ENCODE results near the gene CYP4F11.
"Not testable (repeated sequence)": the region's sequence is repeated elsewhere in the genome, so short reads cannot be mapped to it uniquely, and the experiment has no call there.

Gene CYP4F11

DNA sequence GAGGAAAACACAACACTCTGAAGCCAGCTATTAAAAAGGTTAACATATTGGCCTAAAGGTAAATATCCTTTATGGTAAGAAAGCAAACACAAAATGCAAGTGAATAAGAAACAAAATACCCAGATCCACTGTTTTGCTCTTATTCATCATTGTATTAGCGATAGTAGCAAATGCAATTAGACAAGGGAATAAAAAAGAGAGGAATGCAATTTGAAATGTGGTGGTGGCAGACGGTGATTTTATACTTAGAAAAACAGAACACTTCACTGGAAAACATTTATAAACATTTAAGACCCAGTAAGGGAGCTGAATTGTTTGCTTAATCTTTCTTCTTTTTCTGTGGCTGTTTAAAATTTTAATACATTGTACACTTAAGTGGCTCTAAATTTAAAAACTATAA, 19.2 kb downstream of the CYP4F11 start:
- Histone ChIP-seq H3K4me3 (ENCODE audit: low read depth in 1 of 2, low read length in 2 of 2) (no peak overlapping the region), H3K27me3 (ENCODE audit: low read depth, low read length) (no peaks in the 10 kb centered on the region), H3K9me3 (ENCODE audit: control insufficient read depth in 1 of 2, low read length in 2 of 2) (peaks cover 9 to 19% of the 10 kb centered on the region in 2 donors), H3K4me1 (ENCODE audit: control insufficient read depth in 1 of 2, insufficient read depth in 2 of 2, low read length in 2 of 2) (peaks cover 0 to 4% of the 10 kb centered on the region in 2 donors), H3K36me3 (ENCODE audit: control insufficient read depth in 1 of 2, insufficient read depth in 2 of 2, low read length in 2 of 2) (no peaks in the 10 kb centered on the region), H3K27ac (ENCODE audit: low read length) (no peak overlapping the region)

DNA sequence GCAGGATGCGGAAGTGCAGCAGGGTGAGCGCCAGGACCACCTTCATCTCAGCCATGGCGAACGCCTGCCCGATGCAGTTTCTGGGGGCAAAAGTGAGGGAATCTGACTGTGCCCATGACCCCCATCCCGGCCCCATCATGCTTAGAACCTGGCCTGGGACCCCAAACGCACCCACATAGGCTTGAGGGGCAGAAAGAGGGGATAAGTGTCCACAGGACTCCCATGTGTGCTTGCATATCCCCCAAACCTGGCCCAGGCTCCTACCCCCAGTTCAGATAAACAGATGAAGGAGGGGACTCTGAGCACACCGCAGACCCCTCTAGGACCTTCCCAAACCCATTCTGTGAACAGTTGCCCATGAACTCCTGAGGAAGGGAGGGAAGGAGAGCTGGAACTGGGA, 20.5 kb downstream of the CYP4F11 start:
- Histone ChIP-seq H3K27ac (ENCODE audit: low read length) (no peak overlapping the region), H3K9me3 (ENCODE audit: control insufficient read depth in 1 of 2, low read length in 2 of 2) (peaks cover 9 to 19% of the 10 kb centered on the region in 2 donors), H3K4me3 (ENCODE audit: low read depth in 1 of 2, low read length in 2 of 2) (no peak overlapping the region), H3K36me3 (ENCODE audit: control insufficient read depth in 1 of 2, insufficient read depth in 2 of 2, low read length in 2 of 2) (no peaks in the 10 kb centered on the region), H3K27me3 (ENCODE audit: low read depth, low read length) (no peaks in the 10 kb centered on the region), H3K4me1 (ENCODE audit: control insufficient read depth in 1 of 2, insufficient read depth in 2 of 2, low read length in 2 of 2) (peaks cover 0 to 4% of the 10 kb centered on the region in 2 donors)

DNA sequence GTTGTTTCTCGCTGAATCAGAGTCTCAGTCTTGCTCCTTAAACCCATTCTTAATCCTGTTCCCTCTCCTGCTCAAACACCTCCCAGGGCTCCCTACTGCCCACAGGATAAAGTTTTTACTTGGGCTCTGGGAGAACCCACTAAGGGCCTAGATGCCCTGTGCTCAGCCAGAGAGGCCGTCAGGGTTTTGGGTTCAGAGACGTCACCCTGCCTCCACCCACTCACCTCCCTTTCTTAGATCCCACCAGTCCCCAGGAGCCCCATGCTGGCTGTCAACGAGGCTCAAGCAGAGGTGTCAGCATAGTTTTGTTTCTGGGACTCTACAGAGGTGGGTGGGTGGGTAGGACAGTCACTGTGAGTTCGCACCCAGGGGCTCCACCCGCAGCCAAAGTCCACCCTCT, 20.9 kb downstream of the CYP4F11 start:
- H3K4me3 ChIP-seq (ENCODE audit: low read depth in 1 of 2, low read length in 2 of 2), result no peak overlapping the region
- no peaks in the 10 kb centered on the region for H3K27me3 ChIP-seq (ENCODE audit: low read depth, low read length)
- H3K36me3 ChIP-seq (ENCODE audit: control insufficient read depth in 1 of 2, insufficient read depth in 2 of 2, low read length in 2 of 2), result no peaks in the 10 kb centered on the region
- peaks cover 0 to 4% of the 10 kb centered on the region in 2 donors for H3K4me1 ChIP-seq (ENCODE audit: control insufficient read depth in 1 of 2, insufficient read depth in 2 of 2, low read length in 2 of 2)
- no peak overlapping the region for H3K27ac ChIP-seq (ENCODE audit: low read length)
- peaks cover 9 to 19% of the 10 kb centered on the region in 2 donors for H3K9me3 ChIP-seq (ENCODE audit: control insufficient read depth in 1 of 2, low read length in 2 of 2)

DNA sequence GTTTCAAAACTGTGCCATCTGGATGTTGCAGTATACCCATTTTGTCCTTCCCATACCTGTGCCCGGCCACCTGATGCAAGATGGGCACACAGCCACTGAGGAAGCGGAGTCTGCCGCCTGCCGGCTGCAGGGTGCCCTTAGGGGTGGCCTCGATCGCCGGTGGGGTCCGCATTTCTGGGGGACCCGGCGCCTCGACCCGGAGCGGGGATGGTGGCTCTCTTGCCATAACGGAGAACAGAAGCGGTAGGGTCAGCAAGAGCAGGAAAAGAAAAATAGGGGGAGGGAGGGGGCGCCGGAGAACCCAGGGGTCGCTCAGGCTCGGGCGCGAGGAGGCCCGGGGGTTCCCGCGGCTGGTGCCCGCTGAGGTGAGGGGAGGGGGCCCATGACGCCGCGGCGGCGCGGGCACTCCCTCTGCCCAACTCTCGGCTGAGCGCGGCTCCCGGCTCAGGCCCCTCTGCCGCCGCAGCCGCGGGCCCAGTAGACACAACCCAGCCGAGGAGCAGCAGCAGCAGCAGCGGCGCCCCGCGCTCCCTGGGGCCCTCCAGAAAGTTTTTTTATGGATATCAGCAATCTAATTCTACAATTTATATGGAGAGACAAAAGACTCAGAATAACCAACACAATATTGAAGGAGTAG, 22.6 kb downstream of the CYP4F11 start:
- Histone ChIP-seq H3K27me3 (ENCODE audit: low read depth, low read length) (no peaks in the 10 kb centered on the region), H3K36me3 (ENCODE audit: control insufficient read depth in 1 of 2, insufficient read depth in 2 of 2, low read length in 2 of 2) (no peaks in the 10 kb centered on the region), H3K4me1 (ENCODE audit: control insufficient read depth in 1 of 2, insufficient read depth in 2 of 2, low read length in 2 of 2) (peaks cover 0 to 4% of the 10 kb centered on the region in 2 donors), H3K4me3 (ENCODE audit: low read depth in 1 of 2, low read length in 2 of 2) (no peak overlapping the region), H3K27ac (ENCODE audit: low read length) (no peak overlapping the region), H3K9me3 (ENCODE audit: control insufficient read depth in 1 of 2, low read length in 2 of 2) (peaks cover 9 to 15% of the 10 kb centered on the region in 2 donors)

DNA sequence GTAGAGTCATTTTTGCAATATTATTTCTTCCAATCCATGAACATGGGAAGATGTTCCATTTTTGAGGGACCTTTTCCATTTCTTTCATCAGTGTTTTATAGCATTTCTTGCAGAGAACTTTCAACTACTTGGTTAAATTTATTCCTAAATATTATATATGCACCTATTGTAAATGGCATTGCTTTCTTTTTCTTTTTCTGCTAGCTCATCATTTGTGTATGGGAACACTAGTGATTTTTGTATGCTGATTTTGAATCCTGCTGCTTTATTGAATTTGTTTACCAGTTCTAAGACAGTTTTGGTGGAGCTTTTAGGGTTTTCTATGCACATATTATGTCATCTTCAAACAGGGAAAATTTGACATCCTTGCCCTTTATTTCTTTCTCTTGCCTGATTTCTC, 29.3 kb downstream of the CYP4F11 start:
- Histone ChIP-seq H3K4me1 (ENCODE audit: control insufficient read depth in 1 of 2, insufficient read depth in 2 of 2, low read length in 2 of 2) (no peaks in the 10 kb centered on the region), H3K4me3 (ENCODE audit: low read depth in 1 of 2, low read length in 2 of 2) (no peak overlapping the region), H3K36me3 (ENCODE audit: control insufficient read depth in 1 of 2, insufficient read depth in 2 of 2, low read length in 2 of 2) (no peaks in the 10 kb centered on the region), H3K9me3 (ENCODE audit: control insufficient read depth in 1 of 2, low read length in 2 of 2) (peaks cover 0 to 3% of the 10 kb centered on the region in 2 donors), H3K27me3 (ENCODE audit: low read depth, low read length) (no peaks in the 10 kb centered on the region), H3K27ac (ENCODE audit: low read length) (no peak overlapping the region)

DNA sequence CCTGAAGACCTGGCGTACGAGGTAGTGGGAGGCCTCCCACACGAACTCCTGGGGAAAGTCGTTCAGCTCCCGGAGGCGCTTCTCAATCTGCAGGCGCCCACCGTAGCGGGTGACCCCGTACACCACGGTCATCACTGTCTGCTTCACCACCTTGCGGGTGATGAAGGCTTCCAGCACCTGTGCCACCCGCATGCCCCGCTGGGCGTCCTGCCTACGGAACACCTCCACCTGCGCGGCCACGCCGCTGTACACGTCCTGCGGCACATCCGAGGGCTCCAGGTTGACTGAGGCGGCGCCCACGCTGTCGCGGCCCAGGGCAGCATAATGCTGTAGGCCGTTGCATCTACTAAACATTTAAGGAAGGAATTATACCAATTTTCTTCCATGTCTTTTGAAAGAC, 31.4 kb downstream of the CYP4F11 start:
- H3K27me3 ChIP-seq (ENCODE audit: low read depth, low read length); H3K27ac ChIP-seq (ENCODE audit: low read length); H3K4me1 ChIP-seq (ENCODE audit: control insufficient read depth in 1 of 2, insufficient read depth in 2 of 2, low read length in 2 of 2); H3K4me3 ChIP-seq (ENCODE audit: low read depth in 1 of 2, low read length in 2 of 2); H3K9me3 ChIP-seq (ENCODE audit: control insufficient read depth in 1 of 2, low read length in 2 of 2); H3K36me3 ChIP-seq (ENCODE audit: control insufficient read depth in 1 of 2, insufficient read depth in 2 of 2, low read length in 2 of 2): not testable (repeated sequence)

DNA sequence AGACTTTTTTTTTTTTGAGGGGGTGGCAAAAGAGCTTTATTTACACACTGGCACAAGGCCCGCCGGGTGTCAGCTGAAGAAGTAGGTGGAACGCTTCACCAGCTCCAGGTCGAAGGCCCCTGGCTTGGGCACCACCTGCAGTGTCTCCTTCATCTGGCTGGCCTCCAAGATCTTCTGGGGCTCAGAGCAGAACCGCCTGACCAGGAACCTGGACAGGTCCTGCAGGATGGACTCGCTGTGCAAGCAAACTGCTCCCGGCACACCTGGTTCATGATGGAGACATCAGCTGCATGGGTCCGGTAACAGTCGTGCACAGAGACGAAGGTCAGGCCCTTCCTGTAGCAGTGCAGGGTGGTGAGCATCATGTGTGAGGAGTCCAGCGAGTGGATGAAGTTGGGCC, 32.1 kb downstream of the CYP4F11 start:
- H3K27me3 ChIP-seq (ENCODE audit: low read depth, low read length), result no peaks in the 10 kb centered on the region
- H3K4me1 ChIP-seq (ENCODE audit: control insufficient read depth in 1 of 2, insufficient read depth in 2 of 2, low read length in 2 of 2), result no peaks in the 10 kb centered on the region
- H3K36me3 ChIP-seq (ENCODE audit: control insufficient read depth in 1 of 2, insufficient read depth in 2 of 2, low read length in 2 of 2), result no peaks in the 10 kb centered on the region
- H3K27ac ChIP-seq (ENCODE audit: low read length), result no peak overlapping the region
- no peak overlapping the region for H3K4me3 ChIP-seq (ENCODE audit: low read depth in 1 of 2, low read length in 2 of 2)
- H3K9me3 ChIP-seq (ENCODE audit: control insufficient read depth in 1 of 2, low read length in 2 of 2), result peaks cover 0 to 3% of the 10 kb centered on the region in 2 donors

DNA sequence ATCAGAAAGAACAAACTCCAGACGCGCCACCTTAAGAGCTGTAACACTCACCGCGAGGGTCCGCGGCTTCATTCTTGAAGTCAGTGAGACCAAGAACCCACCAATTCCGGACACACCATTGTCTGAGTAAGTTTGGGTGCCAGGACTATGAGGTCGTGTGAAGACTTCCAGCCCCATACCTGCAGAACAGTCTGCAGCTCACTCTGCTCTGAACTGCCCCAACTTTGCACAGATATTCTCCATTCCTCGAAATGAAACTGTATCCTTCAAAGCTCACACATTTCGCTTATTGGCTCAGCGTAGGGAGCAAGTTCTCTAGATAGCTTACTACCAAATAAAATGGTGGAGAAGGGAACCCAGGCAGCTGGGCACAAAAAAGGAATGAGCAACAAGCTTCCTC, 33.8 kb downstream of the CYP4F11 start:
- no peaks in the 10 kb centered on the region for H3K27me3 ChIP-seq (ENCODE audit: low read depth, low read length)
- H3K9me3 ChIP-seq (ENCODE audit: control insufficient read depth in 1 of 2, low read length in 2 of 2), result peaks cover 0 to 3% of the 10 kb centered on the region in 2 donors
- no peak overlapping the region for H3K4me3 ChIP-seq (ENCODE audit: low read depth in 1 of 2, low read length in 2 of 2)
- no peaks in the 10 kb centered on the region for H3K36me3 ChIP-seq (ENCODE audit: control insufficient read depth in 1 of 2, insufficient read depth in 2 of 2, low read length in 2 of 2)
- no peak overlapping the region for H3K27ac ChIP-seq (ENCODE audit: low read length)
- H3K4me1 ChIP-seq (ENCODE audit: control insufficient read depth in 1 of 2, insufficient read depth in 2 of 2, low read length in 2 of 2), result no peaks in the 10 kb centered on the region

DNA sequence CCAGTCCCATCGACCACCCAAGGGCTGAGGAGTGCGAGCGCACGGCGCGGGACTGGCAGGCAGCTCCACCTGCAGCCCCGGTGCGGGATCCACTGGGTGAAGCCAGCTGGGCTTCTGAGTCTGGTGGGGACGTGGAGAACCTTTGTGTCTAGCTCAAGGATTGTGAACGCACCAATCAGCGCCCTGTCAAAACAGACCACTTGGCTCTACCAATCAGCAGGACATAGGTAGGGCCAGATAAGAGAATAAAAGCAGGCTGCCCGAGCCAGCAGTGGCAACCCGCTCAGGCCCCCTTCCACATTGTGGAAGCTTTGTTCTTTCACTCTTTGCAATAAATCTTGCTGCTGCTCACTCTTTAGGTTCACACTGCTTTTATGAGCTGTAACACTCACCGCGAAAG, 34.3 kb downstream of the CYP4F11 start:
- H3K4me1 ChIP-seq (ENCODE audit: control insufficient read depth in 1 of 2, insufficient read depth in 2 of 2, low read length in 2 of 2); H3K4me3 ChIP-seq (ENCODE audit: low read depth in 1 of 2, low read length in 2 of 2); H3K27ac ChIP-seq (ENCODE audit: low read length); H3K36me3 ChIP-seq (ENCODE audit: control insufficient read depth in 1 of 2, insufficient read depth in 2 of 2, low read length in 2 of 2); H3K27me3 ChIP-seq (ENCODE audit: low read depth, low read length); H3K9me3 ChIP-seq (ENCODE audit: control insufficient read depth in 1 of 2, low read length in 2 of 2): not testable (repeated sequence)

DNA sequence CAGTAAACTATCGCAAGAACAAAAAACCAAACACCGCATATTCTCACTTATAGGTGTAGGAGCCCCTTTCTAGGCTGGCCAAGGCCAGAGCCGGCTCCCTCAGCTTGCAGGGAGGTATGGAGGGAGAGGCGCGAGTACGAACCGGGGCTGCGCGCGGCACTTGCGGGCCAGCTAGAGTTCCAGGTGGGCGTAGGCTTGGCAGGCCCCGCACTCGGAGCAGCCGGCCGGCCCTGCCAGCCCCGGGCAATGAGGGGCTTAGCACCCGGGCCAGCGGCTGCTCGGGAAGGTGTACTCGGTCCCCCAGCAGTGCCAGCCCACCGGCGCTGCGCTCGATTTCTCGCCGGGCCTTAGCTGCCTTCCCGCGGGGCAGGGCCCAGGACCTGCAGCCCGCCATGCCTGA, 34.8 kb downstream of the CYP4F11 start:
- H3K27ac ChIP-seq (ENCODE audit: low read length); H3K9me3 ChIP-seq (ENCODE audit: control insufficient read depth in 1 of 2, low read length in 2 of 2); H3K4me1 ChIP-seq (ENCODE audit: control insufficient read depth in 1 of 2, insufficient read depth in 2 of 2, low read length in 2 of 2); H3K4me3 ChIP-seq (ENCODE audit: low read depth in 1 of 2, low read length in 2 of 2); H3K36me3 ChIP-seq (ENCODE audit: control insufficient read depth in 1 of 2, insufficient read depth in 2 of 2, low read length in 2 of 2); H3K27me3 ChIP-seq (ENCODE audit: low read depth, low read length): not testable (repeated sequence)

DNA sequence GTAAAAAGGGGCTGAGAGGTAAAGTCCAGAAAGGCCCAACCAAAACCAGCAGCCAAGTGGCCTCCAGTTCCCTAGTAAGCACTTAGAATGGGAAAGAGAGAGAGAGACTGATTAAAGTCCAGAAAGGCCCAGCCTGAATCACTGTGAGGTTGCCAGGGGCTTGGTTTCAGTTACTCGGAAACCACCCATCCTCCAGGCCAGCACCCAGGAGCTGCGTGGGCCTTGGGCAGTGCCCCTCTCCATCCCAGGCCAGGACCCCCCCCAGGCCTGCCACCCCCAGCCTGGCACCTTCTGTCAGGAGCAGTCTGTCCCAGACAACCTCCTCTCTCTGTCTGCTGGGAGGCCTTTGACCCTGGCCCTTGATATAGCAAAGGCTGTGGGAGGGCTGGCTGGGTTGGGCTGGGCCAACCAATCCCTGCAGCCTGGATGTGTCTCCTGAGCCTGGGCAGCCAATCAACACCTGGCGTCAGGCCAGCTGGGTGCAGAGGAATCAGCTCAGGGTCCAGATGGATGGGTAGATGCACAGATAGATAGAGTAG, 36.5 kb downstream of the CYP4F11 start, which contains the start of gene CYP4F2:
Gene CYP4F2 (minus strand): TSS at position 337 of the 539 bp plus-strand sequence. CDS start 463 bp downstream, outside the sequence.
- Histone ChIP-seq H3K4me1 (ENCODE audit: control insufficient read depth in 1 of 2, insufficient read depth in 2 of 2, low read length in 2 of 2) (no peaks in the 10 kb centered on the region), H3K36me3 (ENCODE audit: control insufficient read depth in 1 of 2, insufficient read depth in 2 of 2, low read length in 2 of 2) (no peaks in the 10 kb centered on the region), H3K27ac (ENCODE audit: low read length) (no peak within 1 kb of the TSS), H3K9me3 (ENCODE audit: control insufficient read depth in 1 of 2, low read length in 2 of 2) (no peaks in the 10 kb centered on the region), H3K27me3 (ENCODE audit: low read depth, low read length) (no peaks in the 10 kb centered on the region), H3K4me3 (ENCODE audit: low read depth in 1 of 2, low read length in 2 of 2) (no peak within 1 kb of the TSS)
